ENCODE measurements around the gene KRTAP9-1.

DNA sequence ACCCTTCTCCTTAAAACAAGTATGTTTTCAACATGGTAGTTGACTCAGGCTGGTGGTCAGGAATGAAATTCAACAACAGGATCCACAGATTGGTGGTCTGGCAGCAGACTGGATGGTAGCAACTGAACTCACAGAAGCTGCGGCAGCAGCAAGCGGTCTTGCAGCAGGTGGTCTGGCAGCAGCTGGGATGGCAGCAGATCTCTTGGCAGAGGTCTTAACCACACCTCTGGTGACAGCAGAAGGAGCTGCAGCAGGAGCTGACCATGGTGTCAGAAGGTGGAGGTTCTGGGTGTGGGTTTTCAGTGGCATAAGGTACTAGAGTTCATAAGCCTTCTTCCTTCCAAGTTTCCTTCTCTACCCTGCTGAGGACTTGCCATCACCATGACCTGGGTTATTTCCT, 2.8 kb upstream of the KRTAP9-1 start:
- TF ChIP-seq, protein P1, sequence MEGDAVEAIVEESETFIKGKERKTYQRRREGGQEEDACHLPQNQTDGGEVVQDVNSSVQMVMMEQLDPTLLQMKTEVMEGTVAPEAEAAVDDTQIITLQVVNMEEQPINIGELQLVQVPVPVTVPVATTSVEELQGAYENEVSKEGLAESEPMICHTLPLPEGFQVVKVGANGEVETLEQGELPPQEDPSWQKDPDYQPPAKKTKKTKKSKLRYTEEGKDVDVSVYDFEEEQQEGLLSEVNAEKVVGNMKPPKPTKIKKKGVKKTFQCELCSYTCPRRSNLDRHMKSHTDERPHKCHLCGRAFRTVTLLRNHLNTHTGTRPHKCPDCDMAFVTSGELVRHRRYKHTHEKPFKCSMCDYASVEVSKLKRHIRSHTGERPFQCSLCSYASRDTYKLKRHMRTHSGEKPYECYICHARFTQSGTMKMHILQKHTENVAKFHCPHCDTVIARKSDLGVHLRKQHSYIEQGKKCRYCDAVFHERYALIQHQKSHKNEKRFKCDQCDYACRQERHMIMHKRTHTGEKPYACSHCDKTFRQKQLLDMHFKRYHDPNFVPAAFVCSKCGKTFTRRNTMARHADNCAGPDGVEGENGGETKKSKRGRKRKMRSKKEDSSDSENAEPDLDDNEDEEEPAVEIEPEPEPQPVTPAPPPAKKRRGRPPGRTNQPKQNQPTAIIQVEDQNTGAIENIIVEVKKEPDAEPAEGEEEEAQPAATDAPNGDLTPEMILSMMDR (conservative IDR thresholded peaks at IDR 0.05 in 1 of 2, IDR thresholded peaks at IDR 0.05 in 1 of 2; ENCODE audit: low read depth in 1 of 2, low read length in 2 of 2), result no peak
- no peak for TF ChIP-seq EZH2 (IDR thresholded peaks at IDR 0.05; ENCODE audit: low read length, missing control alignments)
